HuH-7.5 (cell line): ENCODE data around the gene UTP4.

Source experiments
- DNase-seq: peaks from one replicate; pipeline ENCODE4 v3.0.0; 2011; ENCODE audit warnings: low spot score

UTP4 gene

DNA sequence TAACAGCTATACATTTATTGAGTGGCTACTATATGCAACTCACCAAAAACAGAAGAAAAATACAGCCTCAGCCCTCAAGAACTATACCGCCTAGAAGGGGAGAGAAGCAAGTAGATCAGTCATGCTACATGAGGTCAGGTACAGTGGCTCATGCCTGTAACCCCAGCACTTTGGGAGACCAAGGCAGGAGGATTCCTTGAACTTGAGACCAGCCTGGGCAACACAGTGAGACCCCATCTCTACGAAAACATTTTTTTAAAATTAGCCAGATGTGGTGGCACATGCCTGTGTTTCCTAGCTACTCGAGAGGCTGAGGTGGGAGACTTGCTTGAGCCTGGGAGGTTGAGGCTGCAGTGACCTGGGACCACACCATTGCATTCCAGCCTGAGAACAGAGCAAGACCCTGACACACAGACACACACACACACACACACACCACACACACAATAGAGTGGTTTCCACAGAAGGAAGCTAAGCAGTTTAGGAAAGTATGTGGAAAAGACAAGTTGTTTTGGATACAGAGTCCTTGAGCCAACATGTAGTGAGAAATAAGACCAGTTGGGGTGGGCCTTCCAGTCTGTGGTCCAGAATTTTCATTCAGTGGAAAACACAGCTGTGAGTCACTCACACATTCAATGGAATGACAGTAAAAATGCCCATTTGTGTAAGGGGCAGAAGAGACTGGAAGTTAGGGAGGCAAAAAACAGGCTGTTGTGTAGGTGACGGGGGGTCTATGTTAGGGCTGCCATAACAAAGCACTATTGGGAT lies 43.8 kb downstream of the UTP4 start:
- DNase-seq, result no peak

DNA sequence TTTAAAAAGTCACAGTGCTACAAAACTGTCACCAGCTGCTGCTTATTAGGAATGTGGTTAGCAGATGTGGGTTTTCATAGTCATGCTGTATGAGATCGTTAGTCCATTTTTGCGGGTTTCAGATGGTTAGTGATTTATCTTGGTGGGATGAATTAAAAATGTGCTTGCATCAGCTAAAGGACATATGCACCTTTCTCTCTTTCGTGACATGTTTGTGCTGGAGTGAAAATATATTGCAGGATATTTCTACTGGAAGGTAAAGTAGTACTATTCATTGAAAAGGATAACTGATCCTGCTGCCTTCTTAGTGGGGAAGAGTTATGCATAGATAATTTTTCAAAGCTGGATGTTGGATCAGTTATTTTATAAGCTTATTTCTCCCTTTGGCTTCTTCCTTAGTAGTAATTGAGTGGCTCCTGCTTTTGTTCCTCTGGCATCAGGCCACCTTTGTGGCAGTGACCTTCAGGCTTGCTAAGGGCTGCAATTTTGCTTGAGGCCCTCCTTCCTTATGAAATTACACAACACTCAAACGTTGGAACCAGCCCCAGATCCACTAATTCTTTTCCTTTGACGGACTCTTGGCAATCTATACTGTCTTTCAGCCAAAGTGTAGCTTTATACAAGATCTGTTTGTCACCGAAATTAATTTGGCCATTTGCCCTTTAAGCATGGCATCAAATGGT lies 47.0 kb downstream of the UTP4 start:
- no peak for DNase-seq

DNA sequence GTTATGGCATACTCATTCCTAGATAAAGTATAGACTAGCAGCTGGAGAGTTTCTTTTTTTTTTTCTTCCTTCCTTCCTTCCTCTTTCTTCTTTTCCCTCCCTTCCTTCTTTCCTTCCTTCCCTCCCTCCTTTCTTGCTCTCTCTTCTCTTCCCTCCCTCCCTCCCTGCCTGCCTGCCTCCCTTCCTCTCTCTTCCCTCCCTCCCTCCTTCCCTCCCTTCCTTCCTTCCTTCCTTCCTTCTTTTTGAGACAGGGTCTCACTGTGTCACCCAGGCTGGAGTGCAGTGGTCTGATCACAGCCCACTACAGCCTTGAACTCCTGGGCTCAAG lies 47.5 kb downstream of the UTP4 start:
- no peak for DNase-seq

DNA sequence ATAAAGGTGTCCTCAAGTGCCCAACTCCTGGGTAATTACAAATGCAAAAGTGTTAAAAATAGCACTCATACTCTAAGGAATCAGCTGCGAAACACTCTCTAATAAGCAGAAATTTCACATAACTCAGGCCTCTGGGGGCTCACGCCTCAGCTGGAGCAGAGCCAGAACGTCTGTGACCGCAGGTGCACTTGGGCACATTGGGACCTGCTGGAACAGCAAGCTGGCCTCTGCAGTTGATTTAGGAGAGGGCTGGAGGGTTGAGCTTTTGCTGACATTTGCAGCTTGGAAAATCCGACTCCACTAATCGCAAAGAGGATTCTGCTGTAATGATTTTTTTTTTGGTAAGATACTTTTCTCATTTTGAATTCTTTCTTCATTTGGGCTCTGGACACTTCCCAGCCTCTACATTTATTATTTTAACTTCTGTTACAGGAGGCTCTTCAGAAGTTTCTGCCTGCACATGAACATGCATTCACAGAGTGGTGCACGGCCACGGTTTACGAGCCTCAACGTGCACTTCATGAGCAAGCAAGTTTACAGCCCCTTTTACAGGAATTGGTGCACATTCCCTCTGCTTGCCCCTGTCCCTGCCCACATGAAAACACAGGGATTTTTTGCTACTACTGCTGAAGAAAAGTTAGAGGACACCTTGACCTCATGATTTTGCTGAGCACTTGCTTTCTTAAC lies 50.4 kb downstream of the UTP4 start:
- no peak for DNase-seq

DNA sequence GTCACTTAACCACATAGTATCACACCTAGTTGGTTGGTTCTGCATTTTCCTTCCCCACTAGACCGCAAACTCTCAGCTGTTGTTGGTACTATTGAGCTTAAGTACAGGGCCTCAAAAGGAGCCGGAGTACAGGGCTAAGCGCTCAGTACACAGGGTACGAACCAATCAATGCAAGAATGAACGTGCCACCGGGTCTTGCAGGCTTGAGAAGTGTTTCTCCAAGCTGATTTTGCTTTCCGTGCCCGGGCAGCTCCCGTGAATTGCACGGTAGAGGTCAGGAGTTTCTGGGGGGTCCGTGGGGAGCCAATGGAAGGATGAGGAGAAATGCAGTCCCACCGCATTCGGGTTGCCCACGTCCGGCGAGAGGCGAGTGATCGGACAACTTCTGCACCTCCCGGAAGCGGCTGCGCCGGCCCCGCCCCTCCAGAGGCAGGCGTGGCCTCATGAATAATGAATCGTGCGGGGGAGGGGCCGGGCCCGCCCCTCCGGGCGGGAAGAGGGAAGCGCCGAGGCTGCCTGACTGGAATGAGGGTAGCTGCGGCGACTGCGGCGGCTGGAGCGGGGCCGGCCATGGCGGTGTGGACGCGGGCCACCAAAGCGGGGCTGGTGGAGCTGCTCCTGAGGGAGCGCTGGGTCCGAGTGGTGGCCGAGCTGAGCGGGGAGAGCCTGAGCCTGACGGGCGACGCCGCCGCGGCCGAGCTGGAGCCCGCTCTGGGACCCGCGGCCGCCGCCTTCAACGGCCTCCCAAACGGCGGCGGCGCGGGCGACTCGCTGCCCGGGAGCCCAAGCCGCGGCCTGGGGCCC lies 54.4 kb downstream of the UTP4 start, which contains the start of gene SNTB2:
SNTB2 (plus strand) TSS at position 523 of the 804 bp plus-strand sequence; CDS start at position 526, 3 bp downstream.
- peak; percentile 95 for DNase-seq

DNA sequence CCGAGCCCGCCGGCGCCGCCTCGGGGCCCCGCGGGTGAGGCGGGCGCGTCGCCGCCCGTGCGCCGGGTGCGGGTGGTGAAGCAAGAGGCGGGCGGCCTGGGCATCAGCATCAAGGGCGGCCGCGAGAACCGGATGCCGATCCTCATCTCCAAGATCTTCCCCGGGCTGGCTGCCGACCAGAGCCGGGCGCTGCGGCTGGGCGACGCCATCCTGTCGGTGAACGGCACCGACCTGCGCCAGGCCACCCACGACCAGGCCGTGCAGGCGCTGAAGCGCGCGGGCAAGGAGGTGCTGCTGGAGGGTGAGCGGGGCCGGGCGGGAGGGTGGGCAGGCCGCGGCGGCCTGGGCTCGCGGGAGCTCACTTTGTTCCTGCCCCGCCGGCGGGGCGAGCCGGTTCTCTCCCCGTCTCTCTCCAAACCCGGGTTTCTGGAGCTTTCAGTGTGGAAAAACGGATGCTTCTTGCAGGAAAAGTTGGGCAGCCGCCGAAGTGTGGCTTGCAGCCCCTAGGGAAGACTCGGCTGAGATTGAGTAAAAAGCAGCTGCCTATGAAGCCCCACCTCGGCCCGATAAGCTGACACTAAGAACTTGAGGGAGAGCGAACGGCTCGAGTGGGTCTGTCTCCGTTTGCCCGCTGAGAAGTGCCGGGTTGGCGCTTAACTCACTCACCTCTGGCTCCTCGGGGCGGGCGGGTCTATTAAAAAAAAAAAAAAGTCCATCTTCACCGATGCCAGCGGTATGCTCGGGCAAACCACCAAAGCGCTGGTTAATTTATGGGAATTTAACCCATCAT lies 55.2 kb downstream of the UTP4 start:
- peak; percentile 62 for DNase-seq

DNA sequence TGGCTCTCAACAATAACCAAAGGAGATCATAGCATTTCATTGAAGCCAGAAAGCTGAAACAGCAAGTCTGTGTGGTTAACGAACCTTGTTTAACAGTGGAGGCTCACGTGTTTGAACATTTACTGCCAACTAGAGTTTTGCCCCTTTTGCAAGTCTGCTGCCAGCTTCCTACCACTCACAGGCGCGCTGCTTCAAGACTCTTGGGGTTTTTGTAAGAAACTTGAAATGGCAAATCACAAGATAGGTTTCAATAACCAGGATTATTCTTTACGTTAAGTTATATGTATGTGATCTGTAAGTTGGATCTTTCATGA lies 55.7 kb downstream of the UTP4 start:
- no peak for DNase-seq

DNA sequence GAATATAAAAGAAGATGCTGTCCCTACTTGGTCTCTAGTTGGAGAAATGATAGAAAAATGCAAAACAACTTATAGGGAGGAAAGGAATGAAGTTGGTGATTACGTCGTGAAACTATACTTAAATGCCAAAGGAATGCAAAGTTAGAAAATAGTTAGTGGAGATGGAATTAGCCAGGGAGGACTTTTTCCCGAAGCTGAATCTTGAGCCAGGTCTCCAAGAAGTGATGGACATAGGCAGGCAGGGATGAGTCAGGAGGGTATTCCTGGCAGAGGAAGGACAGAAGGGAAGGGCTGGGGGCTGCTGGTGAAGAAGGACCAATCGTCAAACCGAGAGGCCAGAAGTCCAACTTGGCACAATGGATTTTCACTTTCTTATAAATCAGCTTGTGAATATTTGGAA lies 56.3 kb downstream of the UTP4 start:
- DNase-seq, result no peak

DNA sequence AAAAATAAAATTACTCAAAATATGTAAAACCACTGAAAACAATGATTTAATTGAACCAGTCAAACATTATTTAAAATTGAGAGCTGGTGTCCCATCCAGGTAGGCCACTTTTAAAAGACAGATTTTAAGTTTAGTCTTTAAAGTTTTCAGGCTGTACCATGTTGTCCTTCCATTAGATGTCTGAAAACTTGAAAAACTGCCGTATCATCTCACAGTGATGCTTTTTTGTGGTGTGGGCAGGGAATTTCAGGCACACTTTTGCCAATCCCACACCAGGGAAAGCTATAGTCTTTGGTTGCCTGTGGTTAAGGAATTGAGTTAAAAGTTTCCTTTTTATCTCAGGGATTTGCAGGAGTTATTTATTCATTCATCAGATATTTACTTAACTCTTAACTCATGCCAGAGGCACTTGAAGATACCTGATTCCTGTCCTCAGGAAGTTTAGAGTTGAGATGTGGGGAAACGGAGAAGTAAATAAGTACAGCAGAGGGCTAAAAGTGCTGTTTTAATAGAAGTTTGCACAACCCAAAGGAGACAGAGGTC lies 57.7 kb downstream of the UTP4 start:
- DNase-seq, result no peak

DNA sequence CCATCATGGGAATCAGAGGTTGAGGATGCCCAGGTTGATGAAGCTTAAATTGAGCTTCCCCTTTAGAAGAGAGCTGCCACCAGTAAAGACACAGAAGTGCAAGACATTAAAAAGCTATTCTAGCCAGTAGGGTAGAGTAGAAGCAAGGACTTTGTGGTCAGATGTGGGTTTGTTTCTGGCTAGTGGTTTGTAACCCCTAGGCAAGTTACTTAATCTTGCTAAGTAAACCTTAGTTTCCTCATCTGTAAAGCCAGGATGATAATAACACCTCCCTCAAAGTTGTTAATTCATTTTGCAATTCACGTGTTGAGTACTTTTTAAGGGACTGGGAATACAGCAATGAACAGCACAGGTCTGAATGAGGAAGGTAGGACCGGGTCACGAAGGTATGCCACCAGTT lies 58.1 kb downstream of the UTP4 start:
- no peak for DNase-seq

DNA sequence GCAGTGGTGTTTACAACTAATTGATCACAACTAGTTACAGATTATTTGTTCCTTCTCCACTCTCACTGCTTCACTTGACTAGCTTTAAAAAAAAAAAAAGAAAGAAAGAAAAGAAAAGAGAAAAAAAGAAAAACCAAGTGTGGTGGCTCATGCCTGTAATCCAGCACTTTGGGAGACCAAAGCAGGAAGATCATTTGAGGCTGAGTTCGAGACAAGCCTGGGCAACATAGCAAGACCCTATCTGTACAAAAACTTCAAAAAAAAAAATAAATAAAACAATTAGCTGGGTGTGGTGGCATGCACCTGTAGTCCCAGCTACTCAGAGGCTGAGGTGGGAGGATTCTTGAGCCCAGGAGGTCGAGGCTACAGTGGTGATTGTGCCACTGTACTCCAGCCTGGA lies 58.7 kb downstream of the UTP4 start:
- no peak for DNase-seq

DNA sequence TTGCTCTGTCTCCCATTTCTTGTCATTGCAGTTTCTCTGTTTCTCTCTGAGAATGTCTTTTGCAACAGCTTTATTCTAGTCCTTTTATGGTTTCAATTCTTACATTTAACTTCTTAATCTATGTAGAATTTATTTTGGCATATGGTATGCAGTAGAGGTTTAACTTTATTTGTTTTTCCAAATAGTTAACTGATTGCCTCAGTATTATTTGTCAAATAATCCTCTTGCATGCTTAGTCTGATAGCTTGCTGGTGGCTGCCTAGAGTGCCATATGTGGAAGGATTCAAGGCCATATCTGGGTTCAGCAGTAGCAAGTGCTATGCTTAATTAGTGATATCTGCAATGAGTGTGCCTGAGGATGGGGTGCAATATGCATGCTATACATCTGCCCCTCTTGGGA lies 61.4 kb downstream of the UTP4 start:
- no peak for DNase-seq

DNA sequence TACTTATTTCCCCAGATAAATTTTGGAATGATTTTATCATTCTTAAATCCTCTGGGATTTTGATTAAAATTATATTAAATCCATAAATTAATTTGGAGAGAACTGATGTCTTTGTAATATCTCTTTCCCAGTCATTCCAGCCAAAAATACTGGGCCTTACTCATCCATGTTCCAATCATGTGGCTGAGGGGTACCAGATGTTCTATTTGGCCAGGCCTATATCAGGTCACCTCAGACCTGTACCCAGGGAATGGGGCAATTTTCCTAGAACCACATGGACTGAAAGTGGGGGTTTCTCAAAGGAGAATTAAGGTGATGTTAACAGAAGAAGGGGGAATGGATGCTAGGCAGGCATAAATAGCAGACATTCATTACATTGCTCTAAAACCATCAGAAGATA lies 62.0 kb downstream of the UTP4 start:
- no peak for DNase-seq

DNA sequence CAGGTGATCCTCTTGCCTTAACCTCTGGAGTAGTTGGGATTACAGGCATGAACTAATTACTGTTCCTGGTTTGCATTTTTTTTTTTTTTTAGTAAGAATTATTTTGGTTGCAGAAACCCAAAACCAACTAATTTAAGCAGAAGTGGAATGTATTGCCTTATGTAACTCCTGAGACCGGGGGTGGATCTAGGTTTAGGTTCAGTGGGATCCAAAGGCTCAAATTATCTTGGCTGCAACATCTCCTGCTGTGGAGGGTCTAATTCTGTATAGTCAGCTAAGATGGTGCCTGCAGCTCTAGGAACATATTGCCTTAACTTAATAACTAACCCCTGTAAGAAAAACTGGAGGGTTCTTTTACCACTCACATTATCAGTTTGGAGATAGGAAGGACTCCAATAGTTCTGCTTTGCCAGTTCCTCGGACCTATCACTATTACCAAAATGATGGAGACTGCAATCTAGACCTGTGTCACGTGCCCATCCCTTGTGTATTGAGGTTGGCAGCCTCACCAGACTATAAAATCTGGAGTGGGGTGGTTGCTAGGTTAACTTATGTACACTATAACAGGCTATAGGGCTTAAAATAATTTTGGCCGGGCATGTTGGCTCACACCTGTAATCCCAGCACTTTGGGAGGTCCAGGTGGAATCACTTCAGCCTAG lies 63.0 kb downstream of the UTP4 start:
- no peak for DNase-seq

DNA sequence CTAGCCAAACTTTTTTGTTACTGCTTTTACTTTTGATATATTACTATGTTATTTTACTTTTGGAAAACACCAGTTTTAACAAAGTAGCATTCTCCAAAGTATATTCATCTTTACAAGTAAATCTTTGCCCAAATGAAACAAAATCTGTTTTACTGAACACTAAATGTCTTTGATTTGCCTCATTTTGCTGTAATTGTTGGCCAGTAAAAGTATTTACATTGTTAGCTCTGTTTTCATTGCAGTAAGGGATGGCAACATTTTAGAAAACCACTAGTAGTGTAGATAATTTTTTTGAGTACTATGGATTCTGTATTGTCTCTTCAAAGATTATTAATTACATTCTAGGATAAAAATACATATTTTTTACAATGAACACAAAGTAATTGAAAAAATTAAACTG lies 65.1 kb downstream of the UTP4 start:
- no peak for DNase-seq

DNA sequence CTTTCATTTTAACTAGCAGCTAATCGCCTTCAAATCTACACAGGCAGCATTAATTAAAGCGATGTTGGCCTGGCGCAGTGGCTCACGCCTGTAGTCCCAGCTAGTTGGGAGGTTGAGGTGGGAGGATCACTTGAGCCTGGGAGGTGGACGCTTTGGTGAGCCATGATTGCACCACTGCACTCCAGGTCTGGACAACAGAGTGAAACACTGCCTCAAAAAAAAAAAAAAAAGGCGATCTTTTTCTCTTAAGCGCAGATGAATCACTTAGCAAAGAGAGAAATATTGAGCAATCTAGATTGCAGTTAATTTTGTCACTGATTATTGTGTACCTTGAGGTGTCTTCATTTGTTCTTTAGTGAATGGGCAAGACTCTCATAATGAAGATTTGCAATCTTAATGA lies 66.9 kb downstream of the UTP4 start:
- no peak for DNase-seq

DNA sequence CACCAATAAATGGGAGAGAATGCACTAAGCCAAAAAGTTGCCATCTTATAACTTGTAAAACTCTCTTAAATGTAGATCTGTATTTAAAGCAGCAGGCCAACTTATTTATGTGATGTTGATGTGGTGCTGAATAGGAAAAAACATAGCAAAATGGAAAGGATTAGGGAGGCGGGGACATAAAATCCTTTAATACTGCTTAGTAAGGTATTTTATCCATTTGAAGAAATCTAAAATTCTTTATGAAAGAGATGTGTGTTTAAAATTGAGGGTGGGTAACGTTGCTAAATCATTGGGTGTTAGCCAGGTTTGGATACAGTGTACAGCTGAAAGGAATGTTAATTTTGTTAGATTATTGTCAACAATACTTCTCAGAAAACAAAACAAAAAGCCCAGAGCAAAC lies 68.8 kb downstream of the UTP4 start:
- DNase-seq, result no peak

DNA sequence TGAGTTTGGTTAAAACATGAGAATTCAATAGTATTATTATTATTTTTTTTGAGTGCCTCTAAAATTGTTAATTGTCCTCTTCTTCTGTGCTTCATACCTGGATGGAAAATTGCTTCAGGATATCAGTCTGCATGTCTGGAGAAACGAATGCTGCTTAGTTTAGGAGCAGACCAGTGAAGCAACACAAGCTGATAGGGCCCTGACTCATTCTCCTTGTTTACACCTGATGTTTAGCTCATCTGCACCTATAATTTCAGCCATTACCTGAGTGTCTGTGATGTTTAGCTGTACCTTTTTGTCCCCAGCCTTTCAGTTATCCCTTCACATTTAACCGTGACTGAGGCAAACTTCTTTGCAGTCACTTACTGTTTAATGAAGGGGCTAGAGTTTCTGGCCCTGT lies 69.3 kb downstream of the UTP4 start:
- no peak for DNase-seq

DNA sequence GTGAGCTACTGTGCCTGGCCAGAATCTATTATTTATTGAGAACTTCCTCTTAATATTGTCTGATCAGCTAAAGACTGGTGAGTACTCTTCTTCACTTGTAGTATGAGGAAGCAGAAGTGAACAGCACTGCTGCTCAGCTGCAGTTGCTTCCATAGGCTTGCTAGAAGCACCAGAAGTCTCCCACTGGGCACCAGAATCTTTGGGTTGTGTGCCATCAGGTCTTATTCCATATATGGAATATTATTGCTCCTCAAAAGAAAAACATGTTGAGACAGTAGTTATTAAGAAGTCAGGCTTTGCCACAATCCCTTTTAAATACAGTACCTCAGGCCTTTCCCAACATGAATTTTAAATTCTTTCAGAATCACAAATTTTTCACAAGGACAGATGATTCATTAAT lies 71.7 kb downstream of the UTP4 start:
- DNase-seq, result no peak

DNA sequence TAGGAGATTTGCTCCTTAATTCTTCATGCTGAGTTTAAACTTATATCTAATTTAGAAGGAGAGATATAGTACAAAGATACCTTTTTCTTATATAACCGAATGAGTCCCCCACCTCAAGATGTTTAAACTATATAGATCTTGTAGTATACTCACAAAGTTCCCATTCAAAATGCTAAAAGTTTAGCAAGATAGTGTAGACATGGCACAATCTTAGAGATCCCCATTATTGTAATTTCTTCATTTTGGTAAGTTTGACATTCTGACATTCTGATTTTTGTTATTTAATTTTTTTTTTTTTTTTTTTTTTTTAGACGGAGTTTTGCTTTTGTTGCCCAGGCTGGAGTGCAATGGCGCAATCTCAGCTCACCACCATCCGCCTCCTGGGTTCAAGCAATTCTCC lies 77.3 kb downstream of the UTP4 start:
- DNase-seq, result no peak

DNA sequence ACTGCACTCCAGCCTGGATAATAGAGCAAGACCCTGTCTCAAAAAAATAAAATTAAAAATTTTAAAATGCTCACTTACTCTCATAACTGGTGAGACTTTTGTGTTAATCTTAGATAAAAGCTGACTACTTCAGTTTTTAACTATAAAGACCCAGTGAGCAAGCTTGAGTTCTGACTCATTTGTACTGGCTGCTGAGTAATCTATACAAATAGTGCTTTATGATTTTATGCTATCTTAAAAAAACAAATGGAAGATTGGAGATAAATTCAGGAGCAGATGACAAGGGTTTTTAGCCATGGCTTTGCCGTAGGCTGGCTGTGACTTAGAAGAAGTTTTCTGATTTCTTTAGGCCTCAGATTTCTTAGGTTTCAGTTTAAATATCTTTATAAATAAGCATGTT lies 85.0 kb downstream of the UTP4 start:
- DNase-seq, result no peak
